Amniotic stem cell (primary cell): ENCODE measurements around the gene GUCA2A.
"Not testable (repeated sequence)": the region's sequence is repeated elsewhere in the genome, so short reads cannot be mapped to it uniquely, and the experiment has no call there.

Experiments
- DNase-seq: peaks from one replicate; lab custom pipeline; 2025; lab: John Stamatoyannopoulos, UW

GUCA2A gene

GRCh38 chr1:42164551-42165420 is at the start of gene GUCA2A:
TSS of gene GUCA2A (minus strand) at chr1:42164745. CDS start at chr1:42164712, 33 bp downstream.
- no peak for DNase-seq

- DNase-seq: no peak
Observed at GRCh38 chr1:42211224-42211623, 46.7 kb upstream of the GUCA2A start.

- DNase-seq: no peak
Observed at GRCh38 chr1:42210421-42211133, 46.0 kb upstream of the GUCA2A start.

- no peak for DNase-seq
Observed at GRCh38 chr1:42209526-42210251, 45.1 kb upstream of the GUCA2A start.

- DNase-seq: not testable (repeated sequence)
Observed at GRCh38 chr1:42206930-42207329, 42.4 kb upstream of the GUCA2A start.

- no peak for DNase-seq
Observed at GRCh38 chr1:42206164-42206563, 41.6 kb upstream of the GUCA2A start.

GRCh38 chr1:42201986-42202385 is 37.4 kb upstream of the GUCA2A start:
- no peak for DNase-seq

GRCh38 chr1:42198251-42198650 is 33.7 kb upstream of the GUCA2A start:
- no peak for DNase-seq

- DNase-seq: no peak
Observed at GRCh38 chr1:42195841-42196240, 31.3 kb upstream of the GUCA2A start.

GRCh38 chr1:42192106-42192505 is 27.6 kb upstream of the GUCA2A start:
- no peak for DNase-seq

GRCh38 chr1:42191319-42191718 is 26.8 kb upstream of the GUCA2A start:
- DNase-seq: no peak

- no peak for DNase-seq
Observed at GRCh38 chr1:42189931-42190853, 25.6 kb upstream of the GUCA2A start.

GRCh38 chr1:42186152-42186551 is 21.6 kb upstream of the GUCA2A start:
- no peak for DNase-seq

GRCh38 chr1:42184616-42185015 is 20.1 kb upstream of the GUCA2A start:
- no peak for DNase-seq

- DNase-seq: no peak
Observed at GRCh38 chr1:42183957-42184268, 19.4 kb upstream of the GUCA2A start.

- DNase-seq: no peak
Observed at GRCh38 chr1:42183210-42183956, 18.8 kb upstream of the GUCA2A start.

GRCh38 chr1:42181687-42182086 is 17.1 kb upstream of the GUCA2A start:
- no peak for DNase-seq

- no peak for DNase-seq
Observed at GRCh38 chr1:42179900-42180329, 15.4 kb upstream of the GUCA2A start.

GRCh38 chr1:42179275-42179674 is 14.7 kb upstream of the GUCA2A start:
- DNase-seq: no peak

GRCh38 chr1:42178249-42178648 is 13.7 kb upstream of the GUCA2A start:
- no peak for DNase-seq

- DNase-seq: no peak
Observed at GRCh38 chr1:42177541-42177981, 13.0 kb upstream of the GUCA2A start.
